Measurements from ENCODE around the gene MICU1. TPM values are rescaled to one million over a fixed set of nuclear protein-coding genes. Genes with fewer than 3 reads are reported as not detected.

Gene MICU1
- total and polyA plus RNA-seq, 2 experiments from 2014 or later: 27.5 to 52.3 TPM

DNA sequence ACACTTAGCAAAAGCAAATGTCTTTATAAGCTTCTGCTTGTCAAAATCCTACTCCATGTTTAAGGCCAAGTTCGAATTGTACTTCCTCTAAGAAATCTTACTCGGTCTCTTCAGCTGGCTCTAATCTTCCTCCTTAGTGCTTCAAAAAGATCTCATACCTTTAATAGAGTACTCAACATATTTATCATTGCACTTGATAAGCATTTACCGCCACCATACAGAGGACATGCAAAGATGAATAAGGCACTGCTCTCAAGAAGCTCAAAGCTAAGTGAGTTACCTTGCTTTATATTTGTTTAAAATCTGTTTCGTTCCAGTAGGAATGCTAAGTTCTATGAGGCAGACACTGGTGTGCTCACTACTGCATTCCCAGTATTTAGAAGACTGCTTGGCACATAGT, 209.2 kb downstream of the MICU1 start (continued):
- TF ChIP-seq, protein P1, sequence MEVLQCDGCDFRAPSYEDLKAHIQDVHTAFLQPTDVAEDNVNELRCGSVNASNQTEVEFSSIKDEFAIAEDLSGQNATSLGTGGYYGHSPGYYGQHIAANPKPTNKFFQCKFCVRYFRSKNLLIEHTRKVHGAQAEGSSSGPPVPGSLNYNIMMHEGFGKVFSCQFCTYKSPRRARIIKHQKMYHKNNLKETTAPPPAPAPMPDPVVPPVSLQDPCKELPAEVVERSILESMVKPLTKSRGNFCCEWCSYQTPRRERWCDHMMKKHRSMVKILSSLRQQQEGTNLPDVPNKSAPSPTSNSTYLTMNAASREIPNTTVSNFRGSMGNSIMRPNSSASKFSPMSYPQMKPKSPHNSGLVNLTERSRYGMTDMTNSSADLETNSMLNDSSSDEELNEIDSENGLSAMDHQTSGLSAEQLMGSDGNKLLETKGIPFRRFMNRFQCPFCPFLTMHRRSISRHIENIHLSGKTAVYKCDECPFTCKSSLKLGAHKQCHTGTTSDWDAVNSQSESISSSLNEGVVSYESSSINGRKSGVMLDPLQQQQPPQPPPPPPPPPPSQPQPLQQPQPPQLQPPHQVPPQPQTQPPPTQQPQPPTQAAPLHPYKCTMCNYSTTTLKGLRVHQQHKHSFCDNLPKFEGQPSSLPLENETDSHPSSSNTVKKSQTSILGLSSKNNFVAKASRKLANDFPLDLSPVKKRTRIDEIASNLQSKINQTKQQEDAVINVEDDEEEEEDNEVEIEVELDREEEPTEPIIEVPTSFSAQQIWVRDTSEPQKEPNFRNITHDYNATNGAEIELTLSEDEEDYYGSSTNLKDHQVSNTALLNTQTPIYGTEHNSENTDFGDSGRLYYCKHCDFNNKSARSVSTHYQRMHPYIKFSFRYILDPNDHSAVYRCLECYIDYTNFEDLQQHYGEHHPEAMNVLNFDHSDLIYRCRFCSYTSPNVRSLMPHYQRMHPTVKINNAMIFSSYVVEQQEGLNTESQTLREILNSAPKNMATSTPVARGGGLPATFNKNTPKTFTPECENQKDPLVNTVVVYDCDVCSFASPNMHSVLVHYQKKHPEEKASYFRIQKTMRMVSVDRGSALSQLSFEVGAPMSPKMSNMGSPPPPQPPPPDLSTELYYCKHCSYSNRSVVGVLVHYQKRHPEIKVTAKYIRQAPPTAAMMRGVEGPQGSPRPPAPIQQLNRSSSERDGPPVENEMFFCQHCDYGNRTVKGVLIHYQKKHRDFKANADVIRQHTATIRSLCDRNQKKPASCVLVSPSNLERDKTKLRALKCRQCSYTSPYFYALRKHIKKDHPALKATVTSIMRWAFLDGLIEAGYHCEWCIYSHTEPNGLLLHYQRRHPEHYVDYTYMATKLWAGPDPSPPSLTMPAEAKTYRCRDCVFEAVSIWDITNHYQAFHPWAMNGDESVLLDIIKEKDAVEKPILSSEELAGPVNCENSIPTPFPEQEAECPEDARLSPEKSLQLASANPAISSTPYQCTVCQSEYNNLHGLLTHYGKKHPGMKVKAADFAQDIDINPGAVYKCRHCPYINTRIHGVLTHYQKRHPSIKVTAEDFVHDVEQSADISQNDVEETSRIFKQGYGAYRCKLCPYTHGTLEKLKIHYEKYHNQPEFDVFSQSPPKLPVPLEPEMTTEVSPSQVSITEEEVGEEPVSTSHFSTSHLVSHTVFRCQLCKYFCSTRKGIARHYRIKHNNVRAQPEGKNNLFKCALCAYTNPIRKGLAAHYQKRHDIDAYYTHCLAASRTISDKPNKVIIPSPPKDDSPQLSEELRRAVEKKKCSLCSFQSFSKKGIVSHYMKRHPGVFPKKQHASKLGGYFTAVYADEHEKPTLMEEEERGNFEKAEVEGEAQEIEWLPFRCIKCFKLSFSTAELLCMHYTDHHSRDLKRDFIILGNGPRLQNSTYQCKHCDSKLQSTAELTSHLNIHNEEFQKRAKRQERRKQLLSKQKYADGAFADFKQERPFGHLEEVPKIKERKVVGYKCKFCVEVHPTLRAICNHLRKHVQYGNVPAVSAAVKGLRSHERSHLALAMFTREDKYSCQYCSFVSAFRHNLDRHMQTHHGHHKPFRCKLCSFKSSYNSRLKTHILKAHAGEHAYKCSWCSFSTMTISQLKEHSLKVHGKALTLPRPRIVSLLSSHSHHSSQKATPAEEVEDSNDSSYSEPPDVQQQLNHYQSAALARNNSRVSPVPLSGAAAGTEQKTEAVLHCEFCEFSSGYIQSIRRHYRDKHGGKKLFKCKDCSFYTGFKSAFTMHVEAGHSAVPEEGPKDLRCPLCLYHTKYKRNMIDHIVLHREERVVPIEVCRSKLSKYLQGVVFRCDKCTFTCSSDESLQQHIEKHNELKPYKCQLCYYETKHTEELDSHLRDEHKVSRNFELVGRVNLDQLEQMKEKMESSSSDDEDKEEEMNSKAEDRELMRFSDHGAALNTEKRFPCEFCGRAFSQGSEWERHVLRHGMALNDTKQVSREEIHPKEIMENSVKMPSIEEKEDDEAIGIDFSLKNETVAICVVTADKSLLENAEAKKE (CRISPR knock-in tag; IDR thresholded peaks at IDR 0.05): no peak
- no peak for TF ChIP-seq ZNF331 (CRISPR knock-in tag; IDR thresholded peaks at IDR 0.05; ENCODE audit: low read depth)
- TF ChIP-seq, protein P2, sequence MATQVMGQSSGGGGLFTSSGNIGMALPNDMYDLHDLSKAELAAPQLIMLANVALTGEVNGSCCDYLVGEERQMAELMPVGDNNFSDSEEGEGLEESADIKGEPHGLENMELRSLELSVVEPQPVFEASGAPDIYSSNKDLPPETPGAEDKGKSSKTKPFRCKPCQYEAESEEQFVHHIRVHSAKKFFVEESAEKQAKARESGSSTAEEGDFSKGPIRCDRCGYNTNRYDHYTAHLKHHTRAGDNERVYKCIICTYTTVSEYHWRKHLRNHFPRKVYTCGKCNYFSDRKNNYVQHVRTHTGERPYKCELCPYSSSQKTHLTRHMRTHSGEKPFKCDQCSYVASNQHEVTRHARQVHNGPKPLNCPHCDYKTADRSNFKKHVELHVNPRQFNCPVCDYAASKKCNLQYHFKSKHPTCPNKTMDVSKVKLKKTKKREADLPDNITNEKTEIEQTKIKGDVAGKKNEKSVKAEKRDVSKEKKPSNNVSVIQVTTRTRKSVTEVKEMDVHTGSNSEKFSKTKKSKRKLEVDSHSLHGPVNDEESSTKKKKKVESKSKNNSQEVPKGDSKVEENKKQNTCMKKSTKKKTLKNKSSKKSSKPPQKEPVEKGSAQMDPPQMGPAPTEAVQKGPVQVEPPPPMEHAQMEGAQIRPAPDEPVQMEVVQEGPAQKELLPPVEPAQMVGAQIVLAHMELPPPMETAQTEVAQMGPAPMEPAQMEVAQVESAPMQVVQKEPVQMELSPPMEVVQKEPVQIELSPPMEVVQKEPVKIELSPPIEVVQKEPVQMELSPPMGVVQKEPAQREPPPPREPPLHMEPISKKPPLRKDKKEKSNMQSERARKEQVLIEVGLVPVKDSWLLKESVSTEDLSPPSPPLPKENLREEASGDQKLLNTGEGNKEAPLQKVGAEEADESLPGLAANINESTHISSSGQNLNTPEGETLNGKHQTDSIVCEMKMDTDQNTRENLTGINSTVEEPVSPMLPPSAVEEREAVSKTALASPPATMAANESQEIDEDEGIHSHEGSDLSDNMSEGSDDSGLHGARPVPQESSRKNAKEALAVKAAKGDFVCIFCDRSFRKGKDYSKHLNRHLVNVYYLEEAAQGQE (IDR thresholded peaks at IDR 0.05; ENCODE audit: unreplicated experiment): no peak
- TF ChIP-seq POLR2AphosphoS5 (IDR thresholded peaks at IDR 0.05; ENCODE audit: low read depth): no peak
- no peak for TF ChIP-seq EZH2phosphoT487 (IDR thresholded peaks at IDR 0.05; ENCODE audit: unreplicated experiment)
- no peak for TF ChIP-seq EZH2 (IDR thresholded peaks at IDR 0.05; ENCODE audit: low read depth, unreplicated experiment)

Data from GM23338 (cell line).